ENCODE data around the gene ATP11A.
A peak's percentile ranks its signal among the peaks of the same experiment; 100 is the strongest.
"Not testable (repeated sequence)": the region's sequence is repeated elsewhere in the genome, so short reads cannot be mapped to it uniquely, and the experiment has no call there.

The ATP11A gene

GRCh38 chr13:112836940-112837339 is 147.1 kb downstream of the ATP11A start:
- DNase-seq (ENCODE audit: low read depth): no peak
- TF ChIP-seq, protein P1, sequence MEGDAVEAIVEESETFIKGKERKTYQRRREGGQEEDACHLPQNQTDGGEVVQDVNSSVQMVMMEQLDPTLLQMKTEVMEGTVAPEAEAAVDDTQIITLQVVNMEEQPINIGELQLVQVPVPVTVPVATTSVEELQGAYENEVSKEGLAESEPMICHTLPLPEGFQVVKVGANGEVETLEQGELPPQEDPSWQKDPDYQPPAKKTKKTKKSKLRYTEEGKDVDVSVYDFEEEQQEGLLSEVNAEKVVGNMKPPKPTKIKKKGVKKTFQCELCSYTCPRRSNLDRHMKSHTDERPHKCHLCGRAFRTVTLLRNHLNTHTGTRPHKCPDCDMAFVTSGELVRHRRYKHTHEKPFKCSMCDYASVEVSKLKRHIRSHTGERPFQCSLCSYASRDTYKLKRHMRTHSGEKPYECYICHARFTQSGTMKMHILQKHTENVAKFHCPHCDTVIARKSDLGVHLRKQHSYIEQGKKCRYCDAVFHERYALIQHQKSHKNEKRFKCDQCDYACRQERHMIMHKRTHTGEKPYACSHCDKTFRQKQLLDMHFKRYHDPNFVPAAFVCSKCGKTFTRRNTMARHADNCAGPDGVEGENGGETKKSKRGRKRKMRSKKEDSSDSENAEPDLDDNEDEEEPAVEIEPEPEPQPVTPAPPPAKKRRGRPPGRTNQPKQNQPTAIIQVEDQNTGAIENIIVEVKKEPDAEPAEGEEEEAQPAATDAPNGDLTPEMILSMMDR (conservative IDR thresholded peaks at IDR 0.05; ENCODE audit: low read depth, low read length): no peak
- no peak overlapping the region for H3K4me3 ChIP-seq (ENCODE audit: low read depth, low read length)

GRCh38 chr13:112837371-112838037 is 147.7 kb downstream of the ATP11A start:
- DNase-seq (ENCODE audit: low read depth): no peak

GRCh38 chr13:112838038-112838841 is 148.4 kb downstream of the ATP11A start:
- DNase-seq (ENCODE audit: low read depth): no peak
- no peak overlapping the region for H3K4me3 ChIP-seq (ENCODE audit: low read depth, low read length)
- TF ChIP-seq, protein P1 (conservative IDR thresholded peaks at IDR 0.05; ENCODE audit: low read depth, low read length): no peak

More at GRCh38 chr13:112837371-112838037, 147.7 kb downstream of the ATP11A start:
- H3K4me3 ChIP-seq (ENCODE audit: low read depth, low read length): no peak overlapping the region
- TF ChIP-seq, protein P1 (conservative IDR thresholded peaks at IDR 0.05; ENCODE audit: low read depth, low read length): no peak

DNA sequence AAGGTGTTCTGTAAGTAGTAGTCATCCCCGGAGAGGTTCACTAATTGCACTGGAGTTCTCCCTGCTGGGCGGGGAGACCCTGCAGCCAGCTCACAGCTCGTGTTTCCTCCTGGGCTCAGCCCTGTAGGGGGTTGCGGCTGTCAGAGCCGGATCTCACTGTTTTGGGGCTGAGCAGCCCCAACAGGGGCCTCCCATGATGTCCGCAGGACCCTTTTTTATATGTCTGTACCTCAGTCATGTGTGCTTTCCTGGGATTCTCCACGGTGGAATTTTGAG is 148.9 kb downstream of the ATP11A start:
- H3K4me3 ChIP-seq (ENCODE audit: low read depth, low read length): no peak overlapping the region
- no peak for DNase-seq (ENCODE audit: low read depth)
- TF ChIP-seq, protein P1 (conservative IDR thresholded peaks at IDR 0.05; ENCODE audit: low read depth, low read length): no peak

GRCh38 chr13:112839356-112840105 is 149.7 kb downstream of the ATP11A start:
- peak; percentile 60 for DNase-seq (ENCODE audit: low read depth)
- H3K4me3 ChIP-seq (ENCODE audit: low read depth, low read length): no peak overlapping the region
- TF ChIP-seq, protein P1 (conservative IDR thresholded peaks at IDR 0.05; ENCODE audit: low read depth, low read length): peak; percentile 5

- H3K4me3 ChIP-seq (ENCODE audit: low read depth, low read length): no peak overlapping the region
- DNase-seq (ENCODE audit: low read depth): no peak
- TF ChIP-seq, protein P1 (conservative IDR thresholded peaks at IDR 0.05; ENCODE audit: low read depth, low read length): no peak
These were observed 150.8 kb downstream of the ATP11A start for GRCh38 chr13:112840472-112841302.

- H3K4me3 ChIP-seq (ENCODE audit: low read depth, low read length): not testable (repeated sequence)
- peak; percentile 67 for DNase-seq (ENCODE audit: low read depth)
These were observed 151.6 kb downstream of the ATP11A start for GRCh38 chr13:112841303-112842015.
